Kidney epithelial cell (primary cell): Measurements from ENCODE around the gene VPS13C. TPM values are rescaled to one million over a fixed set of nuclear protein-coding genes. Genes with fewer than 3 reads are reported as not detected.
A peak's percentile ranks its signal among the peaks of the same experiment; 100 is the strongest.

ENCODE experiments used
- DNase-seq: peaks from one replicate; pipeline ENCODE4 v3.0.0-alpha.2; 2010; ENCODE audit warnings: low read depth
- H3K27me3 ChIP-seq: 2 replicates; pipeline ENCODE4 v1.6.0; 2011; ENCODE audit warnings: low read length; ENCODE audit not compliant: control insufficient read depth, insufficient read depth
- H3K36me3 ChIP-seq: 2 replicates; pipeline ENCODE4 v1.5.1; 2011; ENCODE audit warnings: low read length; ENCODE audit not compliant: control insufficient read depth, insufficient read depth
- H3K4me3 ChIP-seq: 2 replicates; pipeline ENCODE4 v1.5.1; 2011; ENCODE audit warnings: low read depth, mild to moderate bottlenecking, control low read depth, low read length
- CTCF ChIP-seq: IDR thresholded peaks from 2 replicates; pipeline ENCODE4 v1.5.1; 2011; ENCODE audit warnings: mild to moderate bottlenecking, moderate library complexity, low read length, control low read depth, inconsistent platforms; ENCODE audit not compliant: insufficient read depth, poor library complexity, severe bottlenecking
- total RNA-seq: library from RNA; depleted of rRNA; stranded (reverse); fragments of >200 nt; gene quantifications from 2 replicates; pipeline ENCODE4 v1.2.3, GENCODE V29; 2015

Gene VPS13C
- total RNA-seq, 1 donor from 2014 or later: 48.3 TPM

GRCh38 chr15:61829514-61829889, 230.7 kb downstream of the VPS13C start:
- peaks cover 5% of the 10 kb centered on the region for H3K27me3 ChIP-seq
- no peak for DNase-seq
- H3K4me3 ChIP-seq: no peak overlapping the region
- TF ChIP-seq CTCF: no peak
- H3K36me3 ChIP-seq: no peaks in the 10 kb centered on the region

GRCh38 chr15:61828860-61829513, 231.3 kb downstream of the VPS13C start:
- H3K36me3 ChIP-seq: no peaks in the 10 kb centered on the region
- H3K27me3 ChIP-seq: peaks cover 2% of the 10 kb centered on the region
- DNase-seq: no peak
- H3K4me3 ChIP-seq: no peak overlapping the region
- TF ChIP-seq CTCF: no peak

GRCh38 chr15:61828008-61828407, 232.2 kb downstream of the VPS13C start:
- TF ChIP-seq CTCF: peak; percentile 19
- Histone ChIP-seq H3K4me3 (no peak overlapping the region), H3K36me3 (no peaks in the 10 kb centered on the region), H3K27me3 (peaks cover 2% of the 10 kb centered on the region)
- no peak for DNase-seq

- no peak for TF ChIP-seq CTCF
- H3K27me3 ChIP-seq: peaks cover under 1% of the 10 kb centered on the region
- no peak overlapping the region for H3K4me3 ChIP-seq
- DNase-seq: no peak
- no peaks in the 10 kb centered on the region for H3K36me3 ChIP-seq
Observed at GRCh38 chr15:61827131-61827530, 233.1 kb downstream of the VPS13C start.

GRCh38 chr15:61824291-61824690, 236.0 kb downstream of the VPS13C start:
- no peak for TF ChIP-seq CTCF
- DNase-seq: no peak
- Histone ChIP-seq H3K27me3 (no peaks in the 10 kb centered on the region), H3K36me3 (no peaks in the 10 kb centered on the region), H3K4me3 (no peak overlapping the region)

- Histone ChIP-seq H3K4me3 (no peak overlapping the region), H3K27me3 (no peaks in the 10 kb centered on the region), H3K36me3 (no peaks in the 10 kb centered on the region)
- DNase-seq: no peak
- TF ChIP-seq CTCF: no peak
Observed at GRCh38 chr15:61822511-61822910, 237.7 kb downstream of the VPS13C start.
